ENCODE measurements around the gene CTU2. TPM values are rescaled to one million over a fixed set of nuclear protein-coding genes. Genes with fewer than 3 reads are reported as not detected.

The CTU2 gene
- total and polyA plus RNA-seq, 4 experiments from 2014 or later, result 11.5 to 21.1 (median 17.0) TPM

- Mint-ChIP-seq H3K27ac (peak overlapping the region in 6 of 7 donors; percentile 53 to 96 (median 80)), H3K4me3 (peak overlapping the region; percentile 81 to 89 (median 84)), H3K9me3 (no peaks in the 10 kb centered on the region), H3K36me3 (peaks cover under 1 to 11% of the 10 kb centered on the region in 2 donors), H3K4me1 (peaks cover 26 to 67% (median 49%) of the 10 kb centered on the region in 4 donors), H3K27me3 (no peaks in the 10 kb centered on the region)
- Histone ChIP-seq H3K36me3 (ENCODE audit: insufficient read depth, low read length) (peaks cover under 1% of the 10 kb centered on the region), H3K27ac (ENCODE audit: low read depth, low read length) (peak overlapping the region; percentile 68), H3K9me3 (ENCODE audit: control insufficient read depth in 1 of 2, low read length in 2 of 2) (no peaks in the 10 kb centered on the region), H3K4me3 (ENCODE audit: low read length in 2 of 2) (peak overlapping the region; percentile 82 to 90), H3K4me1 (ENCODE audit: insufficient read depth, low read length) (peaks cover 68% of the 10 kb centered on the region), H3K27me3 (ENCODE audit: insufficient read depth, low read length) (no peaks in the 10 kb centered on the region)
- peak in 1 of 5 donors; percentile 56 for DNase-seq
- ChIA-PET POLR2A (ENCODE audit: partially characterized antibody) (interaction anchor here (1.2 to 10.2 kb wide), 9 partner anchors 11 to 116 kb away, joined by 3 to 249 read pairs (median 6); partner anchors contain the start of genes CTU2, RNF166 and ZC3H18), CTCF (ENCODE audit: partially characterized antibody) (interaction anchor here (1.2 to 3.3 kb wide), 4 partner anchors 14 to 93 kb away, joined by 3 to 21 read pairs (median 8); no protein-coding TSS in a partner anchor)
- intact Hi-C loops (cut with micrococcal nuclease), result loop anchor here (1.0 to 5.0 kb wide), 6 partner anchors 15 to 96 kb away; partner anchors contain the start of genes CTU2, CYBA, IL17C and MVD
These were observed 20.3 kb upstream of the CTU2 start for GRCh38 chr16:88686062-88686438.

GRCh38 chr16:88686439-88687253, 19.7 kb upstream of the CTU2 start, which contains the start of gene SNAI3:
TSS of gene SNAI3 (minus strand) at chr16:88686507. CDS start at chr16:88686406, 101 bp downstream.
- ChIA-PET CTCF (ENCODE audit: partially characterized antibody) (interaction anchor here (1.2 to 3.3 kb wide), 4 partner anchors 14 to 94 kb away, joined by 3 to 21 read pairs (median 8); no protein-coding TSS in a partner anchor), POLR2A (ENCODE audit: partially characterized antibody) (interaction anchor here (0.6 to 10.2 kb wide), 12 partner anchors 11 to 125 kb away, joined by 3 to 249 read pairs (median 6); partner anchors contain the start of genes APRT, CTU2, MVD and RNF166)
- H3K27ac ChIP-seq (ENCODE audit: low read depth, low read length), result peak within 1 kb of the TSS; percentile 68
- Mint-ChIP-seq H3K4me3 (peak within 1 kb of the TSS; percentile 81 to 89 (median 84)), H3K9me3 (no peaks in the 10 kb centered on the region), H3K4me1 (peaks cover 26 to 67% (median 49%) of the 10 kb centered on the region in 4 donors), H3K27ac (peak within 1 kb of the TSS; percentile 25 to 96 (median 79)), H3K27me3 (no peaks in the 10 kb centered on the region), H3K36me3 (peaks cover 0 to 8% of the 10 kb centered on the region in 2 donors)
- no peaks in the 10 kb centered on the region for H3K27me3 ChIP-seq (ENCODE audit: insufficient read depth, low read length)
- peak within 1 kb of the TSS; percentile 82 to 90 for H3K4me3 ChIP-seq (ENCODE audit: low read length in 2 of 2)
- peak; percentile 74 to 84 (median 78) for DNase-seq
- intact Hi-C loops (cut with micrococcal nuclease), result loop anchor here (1.0 to 5.0 kb wide), 6 partner anchors 15 to 96 kb away; partner anchors contain the start of genes CTU2, CYBA, IL17C and MVD
- peaks cover 68% of the 10 kb centered on the region for H3K4me1 ChIP-seq (ENCODE audit: insufficient read depth, low read length)
- no peaks in the 10 kb centered on the region for H3K36me3 ChIP-seq (ENCODE audit: insufficient read depth, low read length)
- no peaks in the 10 kb centered on the region for H3K9me3 ChIP-seq (ENCODE audit: control insufficient read depth in 1 of 2, low read length in 2 of 2)

GRCh38 chr16:88687254-88687576, 19.1 kb upstream of the CTU2 start:
- H3K9me3 ChIP-seq (ENCODE audit: control insufficient read depth in 1 of 2, low read length in 2 of 2), result no peaks in the 10 kb centered on the region
- no peak for DNase-seq
- Mint-ChIP-seq H3K27me3 (no peaks in the 10 kb centered on the region), H3K4me3 (peak overlapping the region in 6 of 8 donors; percentile 3 to 65 (median 52)), H3K4me1 (peaks cover 24 to 67% (median 48%) of the 10 kb centered on the region in 4 donors), H3K36me3 (peaks cover 0 to 3% of the 10 kb centered on the region in 2 donors), H3K9me3 (no peaks in the 10 kb centered on the region), H3K27ac (peak overlapping the region in 2 of 7 donors; percentile 18 to 25)
- no peaks in the 10 kb centered on the region for H3K27me3 ChIP-seq (ENCODE audit: insufficient read depth, low read length)
- H3K27ac ChIP-seq (ENCODE audit: low read depth, low read length), result no peak overlapping the region
- POLR2A ChIA-PET (ENCODE audit: partially characterized antibody), result interaction anchor here (0.6 to 10.2 kb wide), 9 partner anchors 10 to 125 kb away, joined by 3 to 249 read pairs (median 7); partner anchors contain the start of genes APRT, CTU2, MVD and RNF166
- intact Hi-C loops (cut with micrococcal nuclease), result loop anchor here (5.0 kb wide), 2 partner anchors 50 to 95 kb away; partner anchors contain the start of gene IL17C
- CTCF ChIA-PET (ENCODE audit: partially characterized antibody), result interaction anchor here (0.9 to 3.3 kb wide), 5 partner anchors 11 to 94 kb away, joined by 3 to 21 read pairs (median 4); partner anchors contain the start of gene IL17C
- H3K36me3 ChIP-seq (ENCODE audit: insufficient read depth, low read length), result no peaks in the 10 kb centered on the region
- peaks cover 68% of the 10 kb centered on the region for H3K4me1 ChIP-seq (ENCODE audit: insufficient read depth, low read length)
- H3K4me3 ChIP-seq (ENCODE audit: low read length in 2 of 2), result no peak overlapping the region

DNA sequence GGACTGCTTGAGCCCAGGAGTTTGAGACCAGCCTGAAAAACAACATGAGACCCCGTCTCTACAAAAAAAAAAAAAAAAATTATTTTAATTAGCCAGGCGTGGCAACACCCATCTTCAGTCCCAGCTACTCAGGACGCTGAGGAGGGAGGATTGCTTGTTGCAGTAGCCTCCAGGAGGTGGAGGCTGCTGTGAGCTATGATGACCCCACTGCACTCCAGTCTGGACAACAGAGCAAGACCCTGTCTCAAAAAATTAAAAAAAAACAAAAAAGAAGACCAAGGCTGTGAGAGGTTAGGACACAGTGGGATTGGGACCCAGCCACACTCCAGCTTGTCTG, 18.7 kb upstream of the CTU2 start:
- Histone ChIP-seq H3K4me1 (ENCODE audit: insufficient read depth, low read length) (peaks cover 68% of the 10 kb centered on the region), H3K27ac (ENCODE audit: low read depth, low read length) (no peak overlapping the region), H3K36me3 (ENCODE audit: insufficient read depth, low read length) (no peaks in the 10 kb centered on the region), H3K4me3 (ENCODE audit: low read length in 2 of 2) (no peak overlapping the region), H3K9me3 (ENCODE audit: control insufficient read depth in 1 of 2, low read length in 2 of 2) (no peaks in the 10 kb centered on the region), H3K27me3 (ENCODE audit: insufficient read depth, low read length) (no peaks in the 10 kb centered on the region)
- CTCF ChIA-PET (ENCODE audit: partially characterized antibody), result interaction anchor here (0.9 to 3.3 kb wide), 5 partner anchors 11 to 49 kb away, joined by 3 to 21 read pairs (median 4); partner anchors contain the start of gene IL17C
- intact Hi-C loops (cut with micrococcal nuclease), result loop anchor here (5.0 kb wide), 2 partner anchors 50 to 95 kb away; partner anchors contain the start of gene IL17C
- H3K36me3 Mint-ChIP-seq, result no peaks in the 10 kb centered on the region
- peak overlapping the region in 2 of 7 donors; percentile 30 to 66 for H3K27ac Mint-ChIP-seq
- H3K4me1 Mint-ChIP-seq, result peaks cover 23 to 67% (median 48%) of the 10 kb centered on the region in 4 donors
- no peaks in the 10 kb centered on the region for H3K9me3 Mint-ChIP-seq
- H3K27me3 Mint-ChIP-seq, result no peaks in the 10 kb centered on the region
- no peak for DNase-seq
- H3K4me3 Mint-ChIP-seq, result peak overlapping the region in 2 of 8 donors; percentile 3 to 46
- POLR2A ChIA-PET (ENCODE audit: partially characterized antibody), result interaction anchor here (0.6 to 10.2 kb wide), 9 partner anchors 10 to 124 kb away, joined by 3 to 249 read pairs (median 7); partner anchors contain the start of genes APRT, CTU2, MVD and RNF166

DNA sequence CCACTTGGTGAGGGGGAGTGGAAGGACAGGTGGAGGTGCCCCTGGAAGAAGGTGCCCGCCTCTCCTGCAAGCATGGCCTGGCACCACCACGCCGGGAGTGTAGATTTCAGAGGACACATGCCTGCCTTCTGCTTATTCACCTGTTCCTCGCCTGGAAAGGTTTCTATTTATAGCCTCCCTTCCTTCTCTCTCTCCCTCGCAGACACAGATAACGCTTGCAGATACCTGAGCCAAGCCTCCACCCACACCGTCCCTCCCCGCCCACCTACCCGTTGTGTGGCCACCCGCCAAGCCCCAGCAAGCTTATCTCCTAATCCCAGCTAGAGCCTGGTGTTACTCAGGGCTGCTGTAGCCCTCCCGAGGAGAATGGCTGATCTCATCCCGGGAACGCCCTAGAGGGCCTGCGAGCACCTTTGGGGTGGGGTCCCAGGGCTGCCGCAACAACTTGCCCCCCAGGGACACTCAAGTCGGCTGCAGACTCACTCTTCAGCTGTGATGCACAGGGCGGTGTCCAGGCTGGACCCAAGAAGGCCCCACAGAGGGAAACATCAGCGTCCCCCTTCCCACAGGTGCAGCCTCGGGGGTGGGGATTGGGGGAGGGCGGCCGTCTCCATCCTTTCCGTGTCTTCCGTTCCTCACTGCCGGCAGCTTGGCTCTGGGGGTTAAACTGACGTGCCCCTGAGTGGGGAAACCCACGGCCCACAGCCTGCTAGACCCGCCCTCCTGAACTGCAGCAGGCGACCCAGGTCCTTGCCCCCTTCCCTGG, 18.1 kb upstream of the CTU2 start:
- Histone ChIP-seq H3K4me3 (ENCODE audit: low read length in 2 of 2) (no peak overlapping the region), H3K4me1 (ENCODE audit: insufficient read depth, low read length) (peaks cover 73% of the 10 kb centered on the region), H3K36me3 (ENCODE audit: insufficient read depth, low read length) (no peaks in the 10 kb centered on the region), H3K27ac (ENCODE audit: low read depth, low read length) (no peak overlapping the region), H3K9me3 (ENCODE audit: control insufficient read depth in 1 of 2, low read length in 2 of 2) (no peaks in the 10 kb centered on the region), H3K27me3 (ENCODE audit: insufficient read depth, low read length) (no peaks in the 10 kb centered on the region)
- Mint-ChIP-seq H3K4me3 (peak overlapping the region in 4 of 8 donors; percentile 27 to 64 (median 36)), H3K27me3 (no peaks in the 10 kb centered on the region), H3K27ac (peak overlapping the region in 2 of 7 donors; percentile 66 to 72), H3K9me3 (no peaks in the 10 kb centered on the region), H3K4me1 (peaks cover 26 to 70% (median 51%) of the 10 kb centered on the region in 4 donors), H3K36me3 (no peaks in the 10 kb centered on the region)
- intact Hi-C loops (cut with micrococcal nuclease), result loop anchor here (5.0 kb wide), 2 partner anchors 51 to 94 kb away; partner anchors contain the start of gene IL17C
- ChIA-PET POLR2A (ENCODE audit: partially characterized antibody) (interaction anchor here (1.7 to 10.2 kb wide), 5 partner anchors 9 to 55 kb away, joined by 5 to 249 read pairs (median 8); partner anchors contain the start of genes CTU2, MVD and RNF166), CTCF (ENCODE audit: partially characterized antibody) (interaction anchor here (0.9 to 1.8 kb wide), 4 partner anchors 10 to 50 kb away, joined by 3 to 8 read pairs (median 4); partner anchors contain the start of gene IL17C)
- no peak for DNase-seq

- ChIA-PET CTCF (ENCODE audit: partially characterized antibody) (no interaction called here), POLR2A (ENCODE audit: partially characterized antibody) (interaction anchor here (0.7 to 10.2 kb wide), 2 partner anchors 14 to 22 kb away, joined by 3 to 249 read pairs; partner anchors contain the start of genes CTU2 and RNF166)
- Mint-ChIP-seq H3K4me1 (peaks cover 21 to 64% (median 44%) of the 10 kb centered on the region in 4 donors), H3K36me3 (peaks cover 0 to 4% of the 10 kb centered on the region in 2 donors), H3K27me3 (no peaks in the 10 kb centered on the region), H3K4me3 (peak overlapping the region; percentile 21 to 66 (median 47)), H3K27ac (peak overlapping the region; percentile 40 to 90 (median 77)), H3K9me3 (no peaks in the 10 kb centered on the region)
- H3K27ac ChIP-seq (ENCODE audit: low read depth, low read length), result no peak overlapping the region
- no peak for DNase-seq
- H3K4me3 ChIP-seq (ENCODE audit: low read length in 2 of 2), result no peak overlapping the region
- intact Hi-C loops (cut with micrococcal nuclease), result no loop called here
- no peaks in the 10 kb centered on the region for H3K27me3 ChIP-seq (ENCODE audit: insufficient read depth, low read length)
- H3K9me3 ChIP-seq (ENCODE audit: control insufficient read depth in 1 of 2, low read length in 2 of 2), result no peaks in the 10 kb centered on the region
- H3K36me3 ChIP-seq (ENCODE audit: insufficient read depth, low read length), result peaks cover 1% of the 10 kb centered on the region
- peaks cover 74% of the 10 kb centered on the region for H3K4me1 ChIP-seq (ENCODE audit: insufficient read depth, low read length)
These were observed 15.8 kb upstream of the CTU2 start for GRCh38 chr16:88690341-88691128.

Measured in CD4-positive, alpha-beta memory T cell (primary cell).